ENCODE results near the gene CCDC102A. TPM values are rescaled to one million over a fixed set of nuclear protein-coding genes. Genes with fewer than 3 reads are reported as not detected.

The CCDC102A gene
- 15.1 and 31.8 TPM in 2 replicates for total RNA-seq

DNA sequence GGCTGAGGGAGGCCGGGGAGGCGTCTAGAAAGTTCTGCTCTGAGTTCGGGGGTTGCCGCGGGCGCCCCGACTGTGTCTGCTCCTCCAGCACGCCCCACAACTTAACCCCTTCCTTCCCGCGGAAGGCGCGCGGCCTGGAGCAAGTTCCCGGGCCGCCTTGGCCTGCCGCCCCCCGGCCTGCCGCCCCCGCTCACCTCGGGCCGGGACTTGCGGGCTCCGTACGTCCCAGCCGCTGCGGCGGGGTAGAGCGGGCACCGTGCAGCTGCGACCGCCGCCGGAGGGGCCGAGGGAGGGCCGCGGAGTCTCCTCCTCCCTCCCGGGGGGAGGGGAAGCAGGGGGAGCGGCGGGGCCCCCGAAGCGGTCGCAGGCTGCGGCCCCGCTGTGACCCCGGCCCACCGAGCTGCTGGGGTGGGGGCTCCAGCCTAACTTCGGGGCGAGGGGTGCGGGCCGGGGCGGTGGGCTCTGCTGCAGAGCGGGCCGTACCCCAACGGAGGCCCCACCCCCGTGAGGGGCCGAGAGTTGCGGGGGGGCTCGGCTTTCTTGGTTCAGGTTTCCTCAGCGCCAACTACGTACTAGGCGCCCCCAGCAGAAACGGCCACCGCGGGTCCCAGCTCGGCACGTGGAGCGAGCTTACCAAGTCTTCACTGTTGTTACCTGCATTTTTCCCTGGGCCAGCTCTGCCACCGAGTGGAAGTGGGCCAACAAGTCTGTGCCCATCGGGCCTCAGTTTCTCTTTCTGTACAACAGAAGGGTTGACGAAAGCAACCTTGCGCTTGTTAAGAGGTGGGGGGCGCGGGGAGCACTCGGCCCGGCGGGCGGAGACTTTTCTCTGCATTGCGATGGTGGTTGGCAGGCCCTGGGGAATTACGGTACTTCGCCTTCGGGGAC, at the start of gene CCDC102A:
Gene CCDC102A (minus strand): TSS at position 266 of the 888 bp plus-strand sequence. CDS start 7,394 bp downstream, outside the sequence.

GRCh38 chr16:57485916-57486857, 50.2 kb downstream of the CCDC102A start, which contains the start of gene DOK4:
Gene DOK4, minus strand, starts transcription at chr16:57486493. Its CDS starts 6,986 bp downstream, at chr16:57479507.

DNA sequence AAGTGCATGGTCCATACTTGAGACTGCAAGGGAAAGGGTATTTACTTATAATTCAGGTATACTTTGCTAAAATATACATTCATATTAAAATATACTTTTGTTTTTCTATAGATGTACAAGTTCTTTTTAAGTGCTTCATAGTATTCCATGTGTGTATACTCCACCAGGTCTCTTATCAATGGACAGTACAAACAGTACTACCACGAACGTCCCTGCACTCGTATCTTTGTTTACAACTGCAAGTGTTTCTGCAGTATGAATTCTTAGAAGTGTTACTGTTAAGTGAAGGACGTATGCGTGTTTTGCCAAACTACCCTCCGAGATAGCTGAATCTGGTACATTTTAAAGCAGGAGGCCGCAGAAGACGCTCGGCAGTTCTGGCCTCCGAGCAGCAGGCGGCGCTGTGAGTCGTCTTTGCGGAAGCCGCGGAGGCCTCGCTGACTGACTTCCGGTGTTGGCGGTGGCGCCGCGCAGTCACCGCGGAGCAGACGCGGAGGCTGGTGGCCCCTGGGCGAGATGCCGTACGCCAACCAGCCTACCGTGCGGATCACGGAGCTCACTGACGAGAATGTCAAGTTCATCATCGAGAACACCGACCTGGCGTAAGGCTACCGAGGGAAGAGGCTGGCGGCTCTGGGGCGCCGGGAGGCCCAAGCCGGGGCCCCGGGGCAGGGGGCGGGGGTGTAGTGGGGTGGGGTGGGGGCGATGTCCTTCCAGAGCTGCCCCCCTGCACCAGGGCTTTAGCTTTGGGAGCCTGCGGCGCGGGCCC, 74.0 kb downstream of the CCDC102A start, which contains the start of gene POLR2C:
Gene POLR2C (plus strand): TSS at position 471 of the 769 bp plus-strand sequence. CDS start 46 bp downstream, at position 517.

Other genes with a start within 250 kb of the CCDC102A start
- gene CCL22, start 177.8 kb downstream of the CCDC102A start, total RNA-seq = not detected in 2 replicates
- gene CX3CL1, start 164.1 kb downstream of the CCDC102A start, total RNA-seq = 0.33 and 0.58 TPM in 2 replicates
- gene CCL17, start 131.8 kb downstream of the CCDC102A start, total RNA-seq = not detected in 2 replicates
- gene CIAPIN1, start 89.2 kb downstream of the CCDC102A start, total RNA-seq = 40.1 and 41.5 TPM in 2 replicates
- 43.5 and 48.9 TPM in 2 replicates for gene COQ9, start 89.1 kb downstream of the CCDC102A start, total RNA-seq
- 126 and 146 TPM in 2 replicates for gene POLR2C, start 73.9 kb downstream of the CCDC102A start, total RNA-seq
- gene DOK4, start 50.1 kb downstream of the CCDC102A start, total RNA-seq = 22.3 and 35.9 TPM in 2 replicates
- gene ADGRG5, start 6.1 kb upstream of the CCDC102A start, total RNA-seq = not detected in 2 replicates
- gene ADGRG1, start 92.1 kb upstream of the CCDC102A start, total RNA-seq = 2.8 and 6.0 TPM in 2 replicates
- not detected in 2 replicates for gene ADGRG3, start 131.7 kb upstream of the CCDC102A start, total RNA-seq
- not detected in 2 replicates for gene DRC7, start 158.2 kb upstream of the CCDC102A start, total RNA-seq
- gene KATNB1, start 199.2 kb upstream of the CCDC102A start, total RNA-seq = 22.4 and 28.0 TPM in 2 replicates

Data from smooth muscle cell of trachea (primary cell).